HG02840 (cell line): ENCODE data around the gene EPB41.

Experiments used
- ATAC-seq: cut with Tn5 transposase; IDR thresholded peaks from one replicate; pipeline ENCODE4 v1.9.1; 2021; ENCODE audit warnings: mild to moderate bottlenecking, moderate library complexity, moderate number of reproducible peaks; ENCODE audit not compliant: unreplicated experiment, low FRiP score

The EPB41 gene

DNA sequence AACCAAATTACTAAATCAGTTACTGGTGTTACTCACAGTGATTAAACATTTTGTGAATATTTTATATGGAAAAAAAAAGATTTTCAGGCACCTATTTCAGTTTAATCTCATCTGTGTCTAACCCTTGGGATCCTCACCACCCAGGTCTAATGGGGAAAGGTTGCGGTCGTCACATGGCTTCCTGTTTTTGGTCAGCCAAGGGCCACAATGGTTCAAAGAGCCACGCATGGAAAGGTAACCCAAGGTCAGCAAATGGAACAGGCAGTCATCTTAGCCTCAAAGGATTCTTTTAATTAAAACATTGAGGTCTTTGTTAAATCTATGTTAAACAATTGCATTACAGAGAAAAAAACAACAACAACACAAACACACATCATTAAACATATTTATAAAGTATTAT lies 245.4 kb downstream of the EPB41 start:
- no peak for ATAC-seq

DNA sequence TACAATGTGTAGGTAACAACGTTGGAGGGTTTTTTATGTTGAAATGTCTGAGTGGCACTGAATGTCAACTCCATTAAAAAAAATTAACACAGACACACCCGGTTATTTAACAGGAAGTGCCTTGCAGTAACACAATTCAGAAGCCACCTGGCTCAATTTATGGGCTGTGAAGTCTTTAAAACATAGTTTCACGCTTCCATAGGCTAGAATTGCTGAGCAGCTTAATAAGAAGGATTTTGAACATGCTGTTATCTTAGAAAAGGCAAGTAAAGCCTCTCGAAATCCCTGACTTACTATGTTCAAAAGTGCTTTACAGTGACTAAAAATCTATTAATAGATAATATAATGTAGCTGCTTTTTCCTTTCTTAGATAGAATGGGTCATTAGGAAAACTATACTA lies 247.7 kb downstream of the EPB41 start:
- ATAC-seq = no peak

DNA sequence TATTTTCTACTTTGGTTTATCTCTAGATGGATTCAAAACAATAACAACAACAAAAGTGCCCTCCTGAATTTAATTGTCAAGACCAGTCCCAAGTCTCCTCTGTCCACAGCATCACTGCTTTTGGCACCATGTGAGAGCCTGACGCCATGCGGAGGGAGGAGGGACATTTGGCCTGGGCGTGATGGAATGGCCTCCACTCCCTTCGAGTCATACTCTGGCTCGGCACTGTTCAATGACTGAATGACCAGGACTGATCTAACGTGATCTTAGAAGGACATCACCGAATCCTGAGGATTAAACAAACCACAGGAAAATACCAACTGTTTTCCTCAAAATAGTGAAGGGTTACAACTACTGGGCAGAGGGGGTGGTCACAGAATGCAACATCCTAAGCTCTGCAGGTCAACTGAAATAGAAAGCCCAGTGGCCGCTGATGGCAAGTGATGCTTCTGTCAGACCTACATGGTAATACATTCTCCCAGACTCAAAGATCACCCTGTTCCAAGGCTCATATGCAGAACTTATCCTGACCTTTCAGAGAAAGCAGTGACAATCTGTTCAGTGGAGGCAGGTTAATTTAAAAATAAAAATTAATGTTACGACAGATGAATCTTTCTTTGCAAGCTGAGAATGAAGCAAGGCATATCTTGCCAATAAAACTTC lies 248.2 kb downstream of the EPB41 start:
- no peak for ATAC-seq

DNA sequence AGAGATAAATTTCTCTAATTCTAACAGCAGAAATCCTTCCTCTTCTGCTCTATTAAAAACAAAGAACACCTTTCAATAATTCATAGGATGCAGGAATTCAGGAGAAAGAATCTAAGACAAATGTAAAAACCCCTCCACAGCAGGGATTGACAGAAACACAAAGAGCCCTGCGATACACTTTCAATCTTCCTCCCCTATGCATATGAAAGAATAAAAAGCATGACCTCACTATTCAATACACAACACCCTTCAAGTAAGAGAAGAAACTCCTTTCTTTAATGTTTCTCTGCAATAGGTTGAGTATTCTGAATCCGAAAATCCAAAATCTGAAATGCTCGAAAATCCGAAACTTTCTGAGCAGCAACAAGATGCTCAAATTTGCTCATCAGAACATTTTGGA lies 250.2 kb downstream of the EPB41 start:
- no peak for ATAC-seq

DNA sequence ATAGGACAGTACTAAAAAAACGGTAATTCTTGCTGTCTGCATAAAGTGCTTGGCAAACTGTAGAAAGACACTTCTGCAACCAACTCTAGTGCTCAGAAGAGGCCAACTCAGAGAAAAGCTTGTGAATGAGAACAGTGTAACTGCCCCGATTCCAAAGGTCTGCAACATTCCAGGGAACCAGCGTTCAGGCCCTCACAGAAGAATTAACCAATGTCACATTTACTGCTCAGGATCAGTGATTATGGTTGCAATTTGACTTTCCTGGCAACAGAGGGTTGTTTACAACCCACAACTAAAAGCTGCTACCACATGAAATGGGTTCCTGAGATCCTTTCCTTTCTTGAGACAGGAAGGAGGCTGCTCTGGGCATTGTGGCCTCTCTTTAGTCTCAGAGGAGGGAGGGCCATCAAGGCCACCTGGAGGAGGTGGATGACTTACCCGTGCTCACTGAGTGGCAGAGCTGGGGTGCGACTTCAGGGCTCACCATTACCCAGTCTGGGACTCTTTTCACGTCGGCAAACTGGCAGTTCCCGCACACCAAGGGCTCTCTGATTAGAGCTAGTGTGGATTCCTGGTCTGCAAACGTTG lies 252.0 kb downstream of the EPB41 start:
- ATAC-seq = no peak

DNA sequence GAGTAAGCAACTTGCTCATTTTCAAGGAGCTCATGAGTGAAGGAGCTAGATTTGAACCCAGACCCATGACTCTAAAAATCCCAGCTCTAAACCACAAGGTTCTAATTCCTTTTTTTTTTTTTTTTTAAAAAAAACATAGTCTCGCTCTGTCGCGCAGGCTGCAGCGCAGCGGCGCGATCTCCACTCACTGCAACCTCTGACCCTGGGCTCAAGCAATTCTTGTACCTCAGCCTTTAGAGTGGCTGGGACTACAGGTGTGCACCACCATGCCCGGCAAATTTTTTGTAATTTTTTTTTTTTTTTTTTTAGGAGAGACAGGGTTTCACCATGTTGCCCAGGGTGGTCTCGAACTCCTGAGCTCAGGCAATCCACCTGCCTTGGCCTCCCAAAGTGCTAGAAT lies 253.5 kb downstream of the EPB41 start:
- no peak for ATAC-seq
